GM19395 (cell line): ENCODE results near the gene ATAD1.
"Not testable (repeated sequence)": the region's sequence is repeated elsewhere in the genome, so short reads cannot be mapped to it uniquely, and the experiment has no call there.

ENCODE experiments used
- ATAC-seq: cut with Tn5 transposase; IDR thresholded peaks from one replicate; pipeline ENCODE4 v1.9.1; 2021; ENCODE audit warnings: mild to moderate bottlenecking, moderate library complexity; ENCODE audit not compliant: unreplicated experiment

The ATAD1 gene

DNA sequence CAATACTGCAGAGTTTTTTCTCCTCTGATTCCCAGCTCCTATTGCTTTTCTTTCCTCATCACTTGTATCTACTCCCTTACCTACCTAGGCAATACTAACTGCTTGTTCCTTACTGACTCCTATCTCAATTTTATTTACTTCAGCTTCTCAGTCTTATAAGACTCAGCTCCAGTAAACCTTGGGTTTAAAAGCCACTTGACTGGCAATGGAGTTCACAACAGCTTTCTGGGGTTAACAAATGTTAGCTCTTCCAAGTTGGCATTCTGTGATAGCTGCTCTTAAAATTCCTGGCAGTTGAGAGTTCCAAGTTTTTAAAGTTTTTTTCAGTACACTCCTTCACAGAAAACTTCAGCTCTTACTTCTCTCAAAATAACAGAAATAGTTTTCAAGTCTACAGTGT, 14.2 kb downstream of the ATAD1 start:
- ATAC-seq, result no peak

- ATAC-seq, result no peak
Observed at GRCh38 chr10:87803328-87803727, 14.7 kb downstream of the ATAD1 start.

DNA sequence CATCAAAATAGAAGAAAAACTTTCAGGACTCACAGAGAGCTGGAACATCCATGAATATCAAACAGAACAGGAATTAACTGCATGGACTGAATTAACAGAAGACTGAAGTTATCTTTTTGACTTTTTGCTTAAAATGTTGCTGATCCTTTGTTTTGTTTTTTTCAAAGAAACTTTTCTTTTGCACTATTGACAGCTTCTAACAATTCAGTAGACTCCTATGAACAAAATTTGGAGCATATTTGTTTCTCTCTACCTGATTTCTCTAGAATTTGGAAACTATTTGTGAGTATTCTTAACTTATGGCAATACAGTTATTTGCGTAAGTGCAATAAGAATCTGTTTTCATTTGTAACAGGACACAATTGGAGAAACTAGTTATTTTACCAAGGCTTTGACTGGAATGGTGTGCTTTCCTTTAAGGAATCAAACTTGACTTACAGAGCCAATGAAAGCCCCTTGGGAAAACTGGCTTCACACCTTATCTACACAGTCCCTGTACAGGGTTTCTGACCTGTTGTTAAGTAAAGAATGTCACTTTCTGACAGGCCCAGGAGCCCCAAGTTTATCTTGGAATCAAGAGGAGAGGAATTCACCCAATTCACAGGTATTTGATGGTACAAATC, 16.1 kb downstream of the ATAD1 start:
- not testable (repeated sequence) for ATAC-seq

GRCh38 chr10:87799860-87800259, 18.2 kb downstream of the ATAD1 start:
- ATAC-seq, result no peak

GRCh38 chr10:87798082-87798481, 19.9 kb downstream of the ATAD1 start:
- ATAC-seq, result no peak

DNA sequence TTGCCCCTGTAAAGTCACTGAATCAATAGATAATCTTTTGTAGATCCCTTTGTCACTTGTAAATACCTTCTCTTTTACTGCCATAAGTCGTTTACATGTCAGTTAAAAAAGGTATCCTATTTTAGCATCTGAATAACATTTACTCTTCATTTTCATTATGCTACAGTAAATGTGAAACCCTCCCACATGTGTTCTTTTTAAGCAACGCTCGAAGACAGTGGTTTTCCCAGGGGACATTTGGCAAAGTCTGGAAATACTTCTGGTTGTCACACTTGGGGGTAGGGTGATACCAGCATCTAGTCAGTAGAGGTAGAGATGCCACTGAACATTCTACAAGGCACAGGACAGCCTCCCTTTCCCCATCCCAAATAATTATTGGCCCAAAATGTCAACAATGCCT, 23.7 kb downstream of the ATAD1 start:
- ATAC-seq, result no peak

DNA sequence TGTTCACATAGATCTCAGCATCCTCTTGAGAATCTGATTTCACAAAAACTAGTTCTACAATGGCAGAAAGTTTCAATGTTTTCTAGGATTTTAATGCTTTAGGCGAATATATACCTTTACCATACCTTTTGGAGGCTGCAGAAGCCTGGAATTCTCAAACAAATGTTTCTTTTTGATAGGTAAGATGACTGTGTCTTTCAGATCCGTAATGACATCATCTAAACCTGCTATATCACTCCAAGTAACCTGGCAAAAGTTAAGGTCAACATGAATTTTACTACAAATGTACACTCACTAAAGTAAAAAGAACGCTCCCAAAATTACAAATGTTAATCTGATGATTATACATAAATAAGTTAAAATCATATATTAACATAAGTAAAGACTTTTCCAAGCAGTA, 27.8 kb downstream of the ATAD1 start:
- ATAC-seq, result no peak

GRCh38 chr10:87786421-87786820, 31.6 kb downstream of the ATAD1 start:
- ATAC-seq, result no peak

GRCh38 chr10:87782721-87783120, 35.3 kb downstream of the ATAD1 start:
- ATAC-seq, result no peak

- ATAC-seq, result no peak
Observed at GRCh38 chr10:87781545-87781944, 36.5 kb downstream of the ATAD1 start.

GRCh38 chr10:87776328-87776727, 41.7 kb downstream of the ATAD1 start:
- no peak for ATAC-seq

DNA sequence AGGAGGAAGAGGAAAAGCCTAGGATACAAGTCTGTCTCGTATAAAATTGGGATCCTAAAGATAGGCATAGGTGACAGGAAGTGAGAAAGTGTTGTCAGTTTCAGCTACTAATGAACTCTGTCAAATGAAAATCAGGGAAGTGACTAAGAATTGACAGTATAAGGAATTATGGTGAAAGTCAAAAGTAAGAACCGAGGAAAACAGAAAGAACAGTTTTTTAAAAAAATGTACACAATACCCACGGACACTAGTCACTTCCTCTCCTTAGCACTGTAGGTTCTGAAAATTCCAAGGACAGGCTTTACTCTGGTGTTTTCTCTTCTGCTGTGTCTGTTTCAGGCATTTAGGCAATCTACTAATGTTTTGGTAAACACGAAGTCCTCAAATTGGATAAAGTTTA, 42.3 kb downstream of the ATAD1 start:
- ATAC-seq, result no peak

DNA sequence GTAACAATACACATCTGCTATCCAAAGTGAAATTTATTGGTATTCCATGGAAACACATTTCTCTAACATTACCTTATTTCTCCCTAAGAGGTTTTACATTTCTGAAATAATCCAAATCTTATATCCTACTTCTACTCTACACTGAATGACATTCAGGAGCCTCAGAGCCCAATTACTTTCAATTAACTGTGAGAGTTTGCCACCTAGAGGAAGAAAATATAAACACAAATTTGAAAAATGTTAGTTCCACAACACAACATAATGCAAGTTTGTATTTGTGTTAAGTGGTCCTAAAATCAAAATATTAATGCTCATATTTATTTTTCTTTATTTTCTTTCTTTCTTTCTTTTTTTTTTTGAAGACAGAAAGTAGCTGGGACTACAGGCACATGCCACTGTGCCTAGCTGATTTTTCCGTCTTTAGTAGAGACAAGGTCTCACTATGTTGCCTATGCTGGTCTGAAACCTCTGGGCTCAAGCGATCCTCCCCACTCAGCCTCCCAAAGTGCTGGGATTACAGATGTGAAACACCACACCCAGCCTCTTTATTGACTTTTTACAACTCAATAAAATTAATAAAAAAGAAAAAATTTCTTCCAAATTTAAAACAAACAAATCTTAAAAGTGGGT, 46.0 kb downstream of the ATAD1 start:
- no peak for ATAC-seq

DNA sequence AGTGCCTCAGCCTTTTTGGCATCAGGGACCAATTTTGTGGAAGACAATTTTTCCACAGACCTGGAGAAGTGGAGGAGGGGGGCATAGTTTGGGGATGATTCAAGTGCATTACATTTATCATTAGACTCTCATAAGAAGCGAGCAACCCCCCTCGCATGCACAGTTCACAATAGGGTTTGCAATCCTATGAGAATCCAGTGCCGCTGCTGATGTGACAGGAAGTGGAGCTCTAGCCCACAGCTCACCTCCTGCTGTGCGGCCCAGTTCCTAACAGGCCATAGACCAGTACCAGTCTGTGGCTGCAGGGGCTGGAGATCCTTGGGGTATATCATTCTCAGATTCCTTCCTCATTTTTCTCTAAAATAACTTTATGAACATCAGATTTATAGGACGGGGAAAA, 50.8 kb downstream of the ATAD1 start:
- ATAC-seq, result no peak

DNA sequence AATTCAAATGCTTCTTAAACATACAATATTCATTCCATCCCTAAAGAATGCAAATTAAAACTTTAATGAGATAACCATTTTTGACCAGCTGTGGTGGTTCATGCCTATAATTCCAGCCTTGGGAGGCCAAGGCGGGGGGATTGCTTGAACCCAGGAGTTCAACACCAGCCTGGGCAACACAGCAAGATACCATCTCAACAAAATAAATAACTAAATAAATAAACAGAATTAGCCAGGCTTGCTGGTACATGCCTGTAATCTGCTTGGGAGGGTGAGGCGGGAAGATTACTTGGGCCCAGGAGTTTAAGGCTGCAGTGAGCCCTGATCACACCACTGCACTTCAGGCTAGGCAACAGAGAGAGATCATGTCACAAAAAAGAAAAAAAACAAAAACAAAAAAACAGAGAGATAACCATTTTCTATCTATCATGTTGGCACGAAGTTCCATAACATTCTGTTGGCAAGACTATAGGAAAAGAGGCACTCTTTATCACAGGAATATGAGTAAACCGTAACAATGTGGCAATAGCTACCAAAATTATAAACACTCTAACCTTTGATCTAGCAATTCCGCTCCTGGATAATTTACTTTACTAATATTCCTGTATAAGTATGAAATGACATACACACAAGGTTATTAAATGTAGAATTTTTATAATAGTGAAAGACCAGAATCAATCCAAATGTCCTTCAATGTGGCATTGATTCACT, 52.2 kb downstream of the ATAD1 start:
- ATAC-seq, result no peak

- ATAC-seq, result no peak
Observed at GRCh38 chr10:87764072-87764934, 53.7 kb downstream of the ATAD1 start.

DNA sequence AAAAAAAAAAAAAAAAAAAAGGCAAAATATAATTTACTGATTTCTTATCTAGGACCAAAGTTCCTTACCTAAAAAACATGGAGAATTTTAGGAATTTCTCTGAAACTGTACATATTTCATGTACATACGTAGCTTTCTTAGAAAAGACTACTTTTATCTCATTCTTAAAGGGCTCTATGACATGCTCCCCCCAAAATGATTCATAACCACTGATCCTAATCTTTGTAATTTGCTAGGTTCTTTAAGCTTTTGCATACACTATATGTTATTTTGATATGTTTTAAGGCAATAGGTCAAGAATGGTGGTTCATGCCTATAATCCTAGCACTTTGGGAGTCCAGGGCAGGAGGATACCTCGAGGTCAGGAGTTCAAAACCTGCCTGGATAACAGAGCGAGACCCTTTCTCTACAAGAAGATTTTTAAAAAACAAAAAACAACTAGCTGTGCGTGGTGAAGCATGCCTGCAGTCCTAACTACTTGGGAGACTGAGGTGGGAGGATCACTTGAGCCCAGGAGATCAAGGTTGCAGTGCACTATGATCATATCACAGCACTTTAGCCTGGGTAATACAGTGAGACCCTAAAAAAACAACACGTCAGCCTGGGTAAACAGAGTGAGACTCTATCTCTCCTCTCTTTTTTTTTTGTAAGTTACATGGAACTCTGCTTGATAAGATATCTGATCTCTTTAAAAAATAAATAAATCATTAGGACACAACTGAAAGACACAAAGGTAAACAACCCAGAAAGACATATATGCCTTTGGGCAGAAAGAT, 54.8 kb downstream of the ATAD1 start:
- no peak for ATAC-seq

GRCh38 chr10:87761892-87762291, 56.1 kb downstream of the ATAD1 start:
- peak; percentile 75 for ATAC-seq

DNA sequence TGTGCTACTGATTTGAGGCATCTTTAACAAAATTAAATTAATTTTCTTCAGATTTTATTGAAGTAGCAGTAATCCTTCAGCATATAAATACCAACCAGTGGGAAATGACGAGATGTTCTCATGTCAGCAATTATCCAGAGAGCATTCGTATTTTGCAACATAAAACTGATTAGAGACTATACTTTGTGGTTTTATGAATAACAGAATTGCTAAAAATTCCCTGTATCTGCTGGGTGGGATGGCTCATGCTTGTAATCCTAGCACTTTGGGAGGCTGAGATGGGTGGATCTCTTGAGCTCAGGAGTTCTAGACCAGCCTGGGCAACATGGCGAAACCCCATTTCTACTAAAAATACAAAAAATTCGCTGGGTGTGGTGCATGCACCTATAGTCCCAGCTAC, 56.9 kb downstream of the ATAD1 start:
- ATAC-seq, result no peak

DNA sequence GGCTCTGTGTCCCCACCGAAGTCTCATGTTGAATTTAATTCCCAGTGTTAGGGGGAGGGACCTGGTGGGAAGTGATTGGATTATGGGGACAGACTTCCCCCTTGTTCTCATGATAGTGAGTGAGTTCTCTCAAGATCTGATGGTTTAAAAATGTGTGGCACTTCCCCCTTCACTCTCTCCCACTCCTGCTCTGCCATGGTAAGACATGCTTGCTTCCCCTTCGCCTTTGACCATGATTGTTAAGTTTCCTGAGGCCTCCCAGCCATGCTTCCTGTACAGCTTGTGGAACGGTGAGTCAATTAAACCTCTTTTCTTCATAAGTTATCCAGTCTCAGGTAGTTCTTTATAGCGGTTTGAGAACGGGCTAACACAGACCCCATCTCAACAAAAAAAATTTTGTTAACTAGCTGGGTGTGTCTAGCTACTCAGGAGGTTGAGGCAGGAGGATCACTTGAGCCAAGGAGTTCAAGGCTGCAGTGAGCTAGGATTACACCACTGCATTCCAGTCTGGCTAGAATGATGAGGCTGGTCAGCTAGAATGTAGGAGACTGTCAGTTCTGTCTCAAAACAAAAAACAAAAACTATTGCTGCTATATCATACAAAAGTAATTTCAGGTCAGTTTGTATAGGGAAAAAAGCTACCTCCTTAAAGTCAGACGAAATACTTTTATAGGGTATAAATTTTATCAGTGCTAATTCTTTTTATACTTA, 57.7 kb downstream of the ATAD1 start:
- ATAC-seq, result no peak
